Right lobe of liver (tissue), 4 donors: Measurements from ENCODE around the gene NMD3.

Experiments used
- CTCF ChIP-seq, 4 donors: fragments of 200-600 bp in 3 of 4; fragments of 450-650 bp in 1 of 4; IDR thresholded peaks; one replicate each; pipeline versions ENCODE4 v1.5.1 to v1.8.0; 2016 to 2022; ENCODE audit warnings: antibody characterized with exemption in 4 of 4, mild to moderate bottlenecking in 2 of 4
- POLR2A ChIP-seq: fragments of 450-650 bp; IDR thresholded peaks from one replicate; pipeline ENCODE4 v1.6.1; 2017; ENCODE audit warnings: antibody characterized with exemption, mild to moderate bottlenecking
- donor health status: DM: no; HTN: no; CAD: no.
- donor health status: DM: no; HTN: no; CAD: no.
- donor health status: DM: no; HTN: yes; CAD: no.

GRCh38 chr3:161212906-161213305 is 8.2 kb upstream of the NMD3 start:
- TF ChIP-seq CTCF (IDR thresholded peaks at IDR 0.05) (no peak), POLR2A (no peak)
